Loucy (cell line): ENCODE data around the gene ABLIM2.

ENCODE experiments used
- CTCF ChIP-seq: fragments of 200-600 bp; sonication (generic); conservative IDR thresholded peaks from 2 replicates; pipeline ENCODE4 v1.5.1; 2014; ENCODE audit warnings: mild to moderate bottlenecking, antibody characterized with exemption, low read length
- EZH2phosphoT487 ChIP-seq: fragments of 200-600 bp; IDR thresholded peaks from 2 replicates; pipeline ENCODE4 v1.6.1; 2018; ENCODE audit warnings: antibody characterized with exemption, mild to moderate bottlenecking, moderate library complexity, borderline replicate concordance

- TF ChIP-seq CTCF (no peak), EZH2phosphoT487 (no peak)
Observed at GRCh38 chr4:8101213-8102075, 57.2 kb downstream of the ABLIM2 start.
